NCI-H187 (cell line): Measurements from ENCODE around the gene CENPT.
"Not testable (repeated sequence)": the region's sequence is repeated elsewhere in the genome, so short reads cannot be mapped to it uniquely, and the experiment has no call there.

Source experiments
- DNase-seq, 2 experiments: peaks; one replicate each; lab custom pipeline; 2025; lab: John Stamatoyannopoulos, UW

The CENPT gene

GRCh38 chr16:67874372-67874771 is 26.9 kb upstream of the CENPT start:
- DNase-seq: no peak

DNA sequence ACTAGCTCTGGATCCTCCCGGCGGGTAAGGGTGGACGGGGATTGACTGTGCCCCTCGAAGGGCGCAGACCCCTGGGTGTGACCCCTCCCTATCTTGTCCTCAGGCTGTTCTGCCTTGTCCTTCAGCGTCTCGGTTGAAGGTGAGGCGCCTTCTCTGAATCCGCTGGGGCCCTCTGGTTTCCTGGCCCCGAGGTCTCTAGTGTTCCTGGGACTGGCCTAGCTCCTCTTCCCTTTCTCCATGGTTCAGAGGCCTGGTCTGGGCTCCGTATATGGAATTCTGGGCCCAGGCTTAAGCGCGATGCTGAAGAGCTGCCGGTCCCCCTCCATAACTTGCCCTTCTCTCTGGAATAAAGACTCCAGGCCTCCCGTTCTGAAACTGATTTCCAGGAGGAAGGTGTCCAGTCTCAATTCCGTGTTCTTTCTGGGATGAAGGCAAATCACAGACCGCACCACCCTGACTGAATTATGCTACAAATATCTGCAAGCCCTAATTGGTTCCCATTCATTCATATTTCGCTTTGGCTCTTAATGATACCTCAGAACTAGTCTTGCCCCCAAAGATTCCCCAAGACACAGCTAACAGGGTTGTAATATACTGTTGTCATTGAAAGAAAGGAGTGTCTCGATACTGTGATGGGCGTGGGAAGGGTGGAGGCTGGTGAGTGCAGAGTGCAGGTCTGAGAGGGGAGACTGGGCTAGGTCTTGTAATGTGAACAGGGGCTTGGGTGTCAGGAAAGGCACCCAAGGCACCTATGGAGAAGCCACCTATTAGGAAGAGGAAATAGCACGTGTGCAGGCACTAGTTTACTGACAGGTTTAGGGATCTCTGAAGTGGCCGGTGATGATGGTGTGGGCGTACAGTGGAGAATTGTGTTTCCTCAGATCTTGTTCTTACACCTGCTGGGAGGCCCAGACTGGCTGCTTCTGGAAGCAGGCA is 26.2 kb upstream of the CENPT start:
- no peak for DNase-seq

DNA sequence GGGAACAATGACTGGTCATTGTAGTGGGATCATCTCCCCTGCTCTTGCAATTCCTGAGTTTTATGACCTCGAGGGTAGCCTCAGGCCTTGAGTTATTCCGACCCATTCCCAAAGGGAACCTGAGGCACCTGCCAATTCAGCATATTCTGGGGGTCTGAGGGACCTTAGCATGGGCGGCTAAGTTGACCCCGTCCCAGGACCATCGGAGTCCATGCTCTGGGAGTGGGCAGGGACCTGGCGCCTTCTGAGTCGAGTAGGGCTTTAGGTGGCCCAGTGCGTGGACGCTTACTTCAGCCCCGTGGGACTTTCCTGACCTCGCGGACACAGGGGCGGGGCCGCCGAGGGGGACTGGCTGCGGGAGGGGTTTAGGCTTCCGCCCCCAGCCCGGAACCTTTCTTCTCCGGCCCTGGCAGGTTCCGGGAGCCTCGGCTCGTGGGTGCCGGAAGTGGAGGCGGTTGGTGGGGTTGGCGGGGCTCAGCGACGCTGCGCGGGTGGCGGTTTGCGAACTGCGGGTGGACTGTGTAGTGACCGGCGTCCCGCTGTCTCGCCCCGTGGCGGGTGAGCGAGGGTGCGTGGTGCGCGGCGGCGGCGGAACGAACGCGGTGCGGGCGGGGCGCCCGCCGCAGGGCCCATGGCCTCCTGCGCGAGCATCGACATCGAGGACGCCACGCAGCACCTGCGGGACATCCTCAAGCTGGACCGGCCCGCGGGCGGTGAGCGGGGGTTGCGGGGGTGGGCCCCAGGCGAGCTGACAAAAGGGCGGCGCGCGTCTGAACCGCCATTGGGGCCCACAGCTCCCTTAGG is 25.3 kb upstream of the CENPT start, which contains the start of gene EDC4:
Gene EDC4 (plus strand): TSS at position 422 of the 804 bp plus-strand sequence. CDS start 210 bp downstream, at position 632.
- peak in 1 of 2 experiments; percentile 11 for DNase-seq

GRCh38 chr16:67872131-67872630 is 24.7 kb upstream of the CENPT start:
- no peak for DNase-seq

GRCh38 chr16:67871256-67871655 is 23.8 kb upstream of the CENPT start:
- no peak for DNase-seq

DNA sequence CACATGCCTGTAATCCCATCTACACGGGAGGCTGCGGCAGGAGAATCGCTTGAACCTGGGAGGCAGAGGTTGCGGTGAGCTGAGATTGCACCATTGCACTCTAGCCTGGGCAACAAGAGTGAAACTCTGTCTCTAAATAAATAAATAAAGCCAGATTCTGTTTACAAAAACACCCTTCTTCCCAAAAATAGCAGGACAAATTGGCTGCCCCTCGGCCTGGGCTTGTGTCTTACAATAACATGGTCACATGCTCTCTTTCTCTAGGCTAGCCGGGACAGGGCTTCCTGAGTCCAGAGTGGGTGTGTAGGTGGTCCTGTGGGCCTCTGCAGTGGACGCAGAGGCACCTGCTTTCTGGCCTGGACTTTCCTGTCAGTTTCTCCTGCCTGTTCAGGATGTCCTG is 22.2 kb upstream of the CENPT start:
- no peak for DNase-seq

GRCh38 chr16:67868290-67868689 is 20.8 kb upstream of the CENPT start:
- DNase-seq: no peak

DNA sequence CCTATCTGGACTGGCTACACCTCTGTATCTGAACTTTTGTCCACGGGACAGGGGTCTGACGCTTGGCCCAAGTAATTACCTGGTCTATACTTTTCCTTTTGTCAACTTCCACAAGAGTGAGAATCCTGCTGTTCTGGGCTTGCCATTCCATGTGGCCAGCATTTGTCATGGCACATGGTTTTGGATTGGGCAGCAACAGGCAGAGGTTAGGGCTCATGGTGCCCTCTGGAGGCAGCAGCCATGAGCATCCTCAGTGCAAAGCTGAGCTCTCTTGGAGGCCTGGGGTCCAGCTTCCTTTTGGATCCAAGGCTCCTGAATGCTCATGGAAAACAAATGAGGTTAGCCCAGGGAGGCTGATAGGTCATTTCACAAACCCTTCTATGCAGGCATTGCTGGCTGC is 17.8 kb upstream of the CENPT start:
- no peak for DNase-seq

GRCh38 chr16:67864594-67864993 is 17.1 kb upstream of the CENPT start:
- no peak for DNase-seq

- not testable (repeated sequence) for DNase-seq
These were observed 16.6 kb upstream of the CENPT start for GRCh38 chr16:67864044-67864443.

GRCh38 chr16:67862623-67863583 is 15.4 kb upstream of the CENPT start:
- DNase-seq: no peak

DNA sequence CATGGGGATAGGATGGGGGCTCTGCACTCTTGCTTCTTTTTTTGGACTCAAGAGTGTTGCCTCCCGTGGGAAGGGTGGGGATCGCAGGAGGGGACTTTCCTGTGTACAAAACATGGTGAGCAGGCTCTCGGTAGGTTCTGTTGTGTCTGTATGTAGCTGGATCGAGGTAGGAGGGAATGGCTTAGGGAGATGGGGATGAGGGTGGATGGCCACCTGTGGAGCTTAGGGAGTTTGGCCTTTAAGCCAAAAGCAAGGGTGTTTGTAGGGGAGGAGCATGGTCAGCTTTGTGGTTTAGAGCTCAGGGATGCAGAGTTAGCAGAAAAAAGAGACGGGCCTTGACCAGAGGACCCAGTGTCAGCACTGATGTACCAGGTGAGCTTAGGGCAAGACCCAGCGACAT is 14.4 kb upstream of the CENPT start:
- DNase-seq: no peak

GRCh38 chr16:67860589-67861398 is 13.3 kb upstream of the CENPT start:
- no peak for DNase-seq

DNA sequence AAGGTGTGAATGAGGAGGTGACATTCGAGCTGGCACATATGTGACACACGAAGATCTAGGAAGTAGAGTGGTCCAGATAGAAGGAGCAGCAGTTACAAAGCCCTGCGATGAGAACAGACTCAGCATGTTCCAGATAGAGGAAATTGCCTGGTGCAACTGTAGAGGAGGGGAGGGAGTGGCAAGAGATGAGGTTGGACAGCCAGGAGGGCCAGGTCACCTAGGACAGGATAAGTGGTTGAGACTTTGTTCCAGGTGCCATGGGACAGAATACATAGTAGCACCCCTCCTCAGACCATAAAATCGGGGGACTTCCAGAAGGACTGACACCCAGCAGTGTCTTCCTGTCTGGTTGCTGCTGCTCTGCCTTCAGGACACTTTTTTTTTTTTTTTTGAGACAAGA is 11.0 kb upstream of the CENPT start:
- no peak for DNase-seq

- DNase-seq: no peak
These were observed 10.2 kb upstream of the CENPT start for GRCh38 chr16:67857547-67858233.

DNA sequence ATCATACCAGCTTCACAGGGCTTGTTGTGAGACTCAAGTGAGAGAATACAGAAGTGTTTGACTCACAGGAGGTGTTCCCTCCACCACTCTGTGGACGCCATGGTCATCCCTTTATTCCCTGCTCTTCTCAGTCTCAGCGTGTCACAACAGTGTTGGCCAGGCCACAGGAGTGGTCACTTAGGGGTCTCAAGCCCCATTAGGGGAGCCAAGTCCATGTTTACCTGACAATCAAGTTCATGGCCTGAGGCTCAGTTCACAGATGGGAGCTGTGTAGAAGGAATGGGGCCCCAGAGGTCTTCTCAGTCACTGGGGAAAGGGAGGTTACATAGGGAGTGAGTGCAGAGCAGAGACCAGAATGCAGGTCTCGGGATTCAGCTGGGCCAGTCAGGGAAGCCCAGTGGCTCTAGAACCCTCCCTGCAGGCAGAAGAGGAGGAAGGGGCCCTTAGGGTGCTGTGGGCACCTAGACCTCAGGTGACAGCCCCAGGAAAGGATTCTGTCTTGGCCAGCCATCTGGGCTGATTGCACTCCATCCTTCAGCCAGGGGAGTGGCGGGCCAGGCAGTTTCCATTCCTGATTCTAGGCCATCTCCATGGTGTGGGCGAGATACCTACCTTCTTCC is 9.5 kb upstream of the CENPT start:
- DNase-seq: no peak

DNA sequence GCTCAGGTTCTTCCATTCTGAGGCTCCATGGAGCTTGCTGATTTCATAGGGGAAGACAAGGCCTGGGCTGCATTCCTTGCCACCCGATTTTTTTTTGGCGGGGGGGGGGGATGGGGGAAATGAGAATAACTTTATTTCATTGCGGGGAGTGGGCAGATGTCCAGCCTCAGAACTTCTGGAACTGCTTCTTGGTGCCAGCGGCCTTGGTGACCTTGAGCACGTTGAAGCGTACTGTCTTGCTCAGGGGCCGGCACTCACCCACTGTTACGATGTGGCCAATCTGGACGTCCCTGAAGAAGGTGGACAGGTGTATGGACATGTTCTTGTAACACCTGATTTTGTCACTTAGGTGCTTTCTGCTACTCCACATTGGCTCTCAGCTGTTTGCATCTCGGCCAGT is 8.3 kb upstream of the CENPT start:
- DNase-seq: no peak

DNA sequence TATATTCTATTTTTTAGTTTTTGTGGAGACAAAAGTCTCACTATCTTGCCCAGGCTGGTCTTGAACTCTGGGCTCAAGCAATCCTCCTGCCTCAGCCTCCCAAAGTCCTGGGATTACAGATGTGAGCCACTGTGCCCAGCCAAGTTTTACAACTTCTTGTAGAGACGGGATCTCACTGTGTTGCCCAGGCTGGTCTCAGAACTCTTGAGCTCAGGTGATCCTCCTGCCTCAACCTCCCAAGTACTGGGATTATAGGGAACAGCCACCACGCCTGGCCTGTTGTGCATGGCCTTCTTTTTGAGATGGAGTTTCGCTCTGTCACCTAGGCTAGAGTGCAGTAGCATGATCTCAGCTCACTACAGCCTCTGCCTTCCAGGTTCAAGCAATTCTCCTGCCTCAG is 6.2 kb upstream of the CENPT start:
- no peak for DNase-seq

DNA sequence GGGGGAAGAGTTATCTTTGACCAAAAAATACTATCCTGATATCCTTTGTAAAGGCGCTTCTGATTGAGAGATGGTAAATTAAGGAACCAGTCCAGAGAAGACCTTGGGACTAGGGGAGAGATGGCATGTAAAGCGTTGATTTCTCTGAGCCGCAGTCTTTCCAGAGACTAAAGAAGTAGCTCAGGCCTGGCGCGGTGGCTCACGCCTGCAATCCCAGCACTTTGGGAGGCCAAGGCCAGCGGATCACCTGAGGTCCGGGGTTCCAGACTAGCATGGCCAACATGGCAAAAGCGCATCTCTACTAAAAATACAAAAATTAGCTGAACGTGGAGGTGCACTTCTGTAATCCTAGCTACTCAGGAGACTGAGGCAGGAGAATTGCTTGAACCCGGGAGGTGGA is 625 bp upstream of the CENPT start:
- no peak for DNase-seq
